GM12878 (cell line): ENCODE measurements around the gene ATG10. TPM values are rescaled to one million over a fixed set of nuclear protein-coding genes. Genes with fewer than 3 reads are reported as not detected.

Experiments used
- ATAC-seq: fragments of 200-7000 bp; cut with Tn5 transposase; 3 replicates; pipeline ENCODE4 v1.9.1; 2020; ENCODE audit warnings: mild to moderate bottlenecking, moderate library complexity
- BruUV-seq: library from RNA; stranded (reverse); fragments of 400-500 nt; replicated peaks from 2 replicates; lab custom pipeline; 2021; lab: Mats Ljungman, UMichigan
- CTCF ChIA-PET: fragments of 300-600 bp; sonication (Branson Sonifier 250); formaldehyde crosslinking; extraction: SDS; loops from one replicate; lab custom pipeline; 2021; ENCODE audit warnings: inconsistent platforms; lab: Yijun Ruan, JAX
- POLR2A ChIA-PET: fragments of 350-600 bp; formaldehyde crosslinking; extraction: SDS; loops from one replicate; lab custom pipeline; 2021; ENCODE audit warnings: inconsistent platforms; lab: Charles Lee
- RAD21 ChIA-PET: fragments of 300-600 bp; sonication (Branson Sonifier 250); formaldehyde crosslinking; loops from one replicate; lab custom pipeline; 2023; ENCODE audit warnings: antibody characterized with exemption; ENCODE audit not compliant: unreplicated experiment; lab: Charles Lee
- SMC1A ChIA-PET: fragments of 300-600 bp; sonication (Branson Sonifier 250); formaldehyde crosslinking; loops from one replicate; lab custom pipeline; 2023; ENCODE audit not compliant: unreplicated experiment, uncharacterized antibody; lab: Charles Lee
- DNase-seq: peaks from one replicate; pipeline ENCODE4 v3.0.0-alpha.2; 2011; ENCODE audit warnings: low read depth, low spot score
- FAIRE-seq: peaks from 3 replicates; lab custom pipeline; 2011; peaks lifted over from hg19 to GRCh38; lab: Jason Lieb, UNC
- H2AFZ ChIP-seq: 2 replicates; pipeline ENCODE4 v1.6.0; 2011; ENCODE audit warnings: low read depth, low read length, control low read depth; ENCODE audit not compliant: control insufficient read depth
- H3K27ac ChIP-seq: 2 replicates; pipeline ENCODE4 v1.5.1; 2011; ENCODE audit warnings: control low read depth; ENCODE audit not compliant: control insufficient read depth, insufficient read depth
- H3K27me3 ChIP-seq, 2 experiments: replicated peaks in 1 of 2; 2 replicates each; pipeline versions ENCODE4 v1.6.0 to v1.6.1; 2011; ENCODE audit warnings: low read length in 1 of 2; ENCODE audit not compliant: control insufficient read depth in 2 of 2, insufficient read depth in 2 of 2
- H3K36me3 ChIP-seq, 2 experiments: 2 replicates each; pipeline ENCODE4 v1.5.1; 2011; ENCODE audit warnings: low read length in 1 of 2; ENCODE audit not compliant: control insufficient read depth in 2 of 2, insufficient read depth in 2 of 2
- H3K4me1 ChIP-seq: 2 replicates; pipeline ENCODE4 v1.6.1; 2011; ENCODE audit warnings: mild to moderate bottlenecking, low read length, moderate library complexity, mixed read lengths; ENCODE audit not compliant: control insufficient read depth, insufficient read depth
- H3K4me2 ChIP-seq: 2 replicates; pipeline ENCODE4 v1.6.0; 2011; ENCODE audit warnings: control low read depth; ENCODE audit not compliant: control insufficient read depth, insufficient read depth
- H3K4me3 ChIP-seq: fragments of 200-600 bp; sonication (generic); 2 replicates; pipeline ENCODE4 v1.5.1; 2016
- H3K79me2 ChIP-seq: 2 replicates; pipeline ENCODE4 v1.6.0; 2011; ENCODE audit warnings: low read length; ENCODE audit not compliant: control insufficient read depth, insufficient read depth
- H3K9ac ChIP-seq: 2 replicates; pipeline ENCODE4 v1.8.0; 2011; ENCODE audit warnings: low read length, control low read depth, mixed read lengths; ENCODE audit not compliant: control insufficient read depth, insufficient read depth
- H3K9me3 ChIP-seq: replicated peaks from 3 replicates; pipeline ENCODE4 v1.5.1; 2011; ENCODE audit warnings: mild to moderate bottlenecking, low read length; ENCODE audit not compliant: control insufficient read depth, insufficient read depth
- H4K20me1 ChIP-seq: 2 replicates; pipeline ENCODE4 v1.6.0; 2011; ENCODE audit not compliant: control insufficient read depth, insufficient read depth
- HDAC2 ChIP-seq: fragments of 200-600 bp; sonication (generic); IDR thresholded peaks from 2 replicates; pipeline ENCODE4 v1.6.1; 2017
- NFYA ChIP-seq: IDR thresholded peaks from 2 replicates; pipeline ENCODE4 v1.6.1; 2011; ENCODE audit warnings: low read depth, mild to moderate bottlenecking, low read length, improper control_type of control experiment, borderline replicate concordance
- POLR2A ChIP-seq: IDR thresholded peaks from 2 replicates; pipeline ENCODE4 v1.6.1; 2011; ENCODE audit warnings: low read depth, mild to moderate bottlenecking, low read length
- RB1 ChIP-seq: fragments of 450-650 bp; formaldehyde crosslinking; IDR thresholded peaks from 2 replicates; pipeline ENCODE4 v1.6.1; 2017; ENCODE audit warnings: mild to moderate bottlenecking, borderline replicate concordance
- ZNF24 ChIP-seq: fragments of 450-650 bp; IDR thresholded peaks from 2 replicates; pipeline ENCODE4 v1.6.1; 2017; ENCODE audit warnings: antibody characterized with exemption, mild to moderate bottlenecking
- ZNF384 ChIP-seq: IDR thresholded peaks from 2 replicates; pipeline ENCODE4 v1.6.1; 2012; ENCODE audit warnings: low read depth, mild to moderate bottlenecking, low read length, improper control_type of control experiment, borderline replicate concordance
- WGBS: methylation state at CpG from one replicate; pipeline ENCODE4 v1.1.6; 2016; ENCODE audit warnings: low lambda C conversion rate; ENCODE audit not compliant: insufficient replicate concordance, insufficient coverage; ENCODE audit errors: missing lambda C conversion rate; 5-methylcytosine and 5-hydroxymethylcytosine counted together
- in situ Hi-C: fragments of 300-500 bp; cut with MboI; formaldehyde crosslinking; loops from 9 replicates; pipeline ENCODE4 v1.14.3; 2018; ENCODE audit warnings: mixed read lengths
- intact Hi-C: fragments of 100-400 bp; cut with micrococcal nuclease; formaldehyde crosslinking; loops from one replicate; pipeline ENCODE4 v1.14.2; 2022; ENCODE audit not compliant: unreplicated experiment
- polyA plus RNA-seq, 11 experiments: library from polyadenylated mRNA; depleted of rRNA in 4 of 11; unstranded in 6 of 11; stranded (reverse) in 5 of 11; fragments of >200 nt; fragmentation: Nextera tagmentation in 4 of 11; fragmentation: Illumina TruSeq in 1 of 11; extraction: Ambion mirVana in 4 of 11; extraction: Trizol in 1 of 11; gene quantifications; 1 replicate in 1 of 11; 2 replicates in 10 of 11; pipeline versions ENCODE4 v1.2.1 to v1.2.3, GENCODE V29; 2011 to 2016; ENCODE audit warnings: inconsistent platforms in 2 of 11, missing spikeins in 2 of 11, low read depth in 1 of 11
- total RNA-seq, 4 experiments: library from RNA; depleted of rRNA in 3 of 4; stranded (reverse); fragments of >200 nt in 3 of 4; fragmentation: Illumina TruSeq in 1 of 4; extraction: Trizol in 1 of 4; gene quantifications; 2 replicates each; pipeline versions ENCODE4 v1.2.1 to v1.2.3, GENCODE V29; 2013 to 2021
- TF ChIP-seq, protein P1 (sequence below): fragments of 450-650 bp; conservative IDR thresholded peaks from 2 replicates; pipeline ENCODE4 v1.6.1; 2017; ENCODE audit warnings: mild to moderate bottlenecking, moderate library complexity

The ATG10 gene
- total and polyA plus RNA-seq, 10 of the 15 experiments (the other 5 are each of a cell fraction or from before 2014, with no cell fraction given) = 3.8 to 14.4 (median 6.5) TPM

GRCh38 chr5:82077496-82077895 lies 105.7 kb downstream of the ATG10 start:
- SMC1A ChIA-PET = interaction anchor here (0.6 to 1.2 kb wide), 2 partner anchors 14 to 19 kb away, joined by 3 read pairs; no protein-coding TSS in a partner anchor
- Histone ChIP-seq H2AFZ (no peak overlapping the region), H3K36me3 (no peaks in the 10 kb centered on the region), H3K9ac (no peak overlapping the region), H3K79me2 (no peaks in the 10 kb centered on the region), H3K4me2 (no peak overlapping the region), H3K27ac (no peak overlapping the region), H3K4me1 (no peaks in the 10 kb centered on the region), H3K9me3 (no peaks in the 10 kb centered on the region), H3K4me3 (no peak overlapping the region), H3K27me3 (no peaks in the 10 kb centered on the region), H4K20me1 (no peaks in the 10 kb centered on the region)
- no peak for TF ChIP-seq HDAC2
- TF ChIP-seq NFYA = no peak
- no peak for FAIRE-seq
- 77% methylated on average over 5 of the region's 5 CpGs for WGBS
- POLR2A ChIA-PET = interaction anchor here (0.7 kb wide), 2 partner anchors 74 to 101 kb away, joined by 3 read pairs; no protein-coding TSS in a partner anchor
- intact Hi-C loops (no loop called here), in situ Hi-C loops (no loop called here)
- no peak for DNase-seq
- CTCF ChIA-PET = interaction anchor here (0.9 kb wide), 1 partner anchor 182 kb away, joined by 3 read pairs; no protein-coding TSS in a partner anchor
- no peak for ATAC-seq
- RAD21 ChIA-PET = no interaction called here
- no TSS peak for BruUV-seq

DNA sequence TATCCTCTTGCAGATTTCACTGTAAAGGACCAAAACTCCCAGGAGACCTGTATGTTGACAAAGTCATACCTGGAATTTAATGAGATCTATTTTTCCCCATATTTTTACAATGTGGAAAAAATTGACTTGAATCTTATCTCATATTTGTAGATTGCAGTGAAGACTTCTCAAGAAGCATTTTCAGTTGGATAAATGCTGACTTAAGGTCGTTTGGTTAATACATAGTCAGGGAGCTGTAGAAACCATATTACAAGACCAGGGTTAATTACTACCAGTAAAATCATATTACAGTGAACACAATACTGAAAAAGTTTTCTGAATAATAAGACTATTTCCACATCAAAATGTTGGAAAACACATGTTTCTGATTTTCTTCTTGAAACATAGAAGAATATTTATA lies 119.8 kb downstream of the ATG10 start:
- DNase-seq (no peak), FAIRE-seq (no peak), ATAC-seq (no peak)
- RAD21 ChIA-PET = interaction anchor here (0.6 to 1.3 kb wide), 2 partner anchors 74 to 378 kb away, joined by 3 read pairs; no protein-coding TSS in a partner anchor
- H4K20me1 ChIP-seq = no peaks in the 10 kb centered on the region
- TF ChIP-seq, protein P1, sequence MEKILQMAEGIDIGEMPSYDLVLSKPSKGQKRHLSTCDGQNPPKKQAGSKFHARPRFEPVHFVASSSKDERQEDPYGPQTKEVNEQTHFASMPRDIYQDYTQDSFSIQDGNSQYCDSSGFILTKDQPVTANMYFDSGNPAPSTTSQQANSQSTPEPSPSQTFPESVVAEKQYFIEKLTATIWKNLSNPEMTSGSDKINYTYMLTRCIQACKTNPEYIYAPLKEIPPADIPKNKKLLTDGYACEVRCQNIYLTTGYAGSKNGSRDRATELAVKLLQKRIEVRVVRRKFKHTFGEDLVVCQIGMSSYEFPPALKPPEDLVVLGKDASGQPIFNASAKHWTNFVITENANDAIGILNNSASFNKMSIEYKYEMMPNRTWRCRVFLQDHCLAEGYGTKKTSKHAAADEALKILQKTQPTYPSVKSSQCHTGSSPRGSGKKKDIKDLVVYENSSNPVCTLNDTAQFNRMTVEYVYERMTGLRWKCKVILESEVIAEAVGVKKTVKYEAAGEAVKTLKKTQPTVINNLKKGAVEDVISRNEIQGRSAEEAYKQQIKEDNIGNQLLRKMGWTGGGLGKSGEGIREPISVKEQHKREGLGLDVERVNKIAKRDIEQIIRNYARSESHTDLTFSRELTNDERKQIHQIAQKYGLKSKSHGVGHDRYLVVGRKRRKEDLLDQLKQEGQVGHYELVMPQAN = no peak
- no peak for TF ChIP-seq ZNF24
- TF ChIP-seq RB1 = no peak
- no peak for TF ChIP-seq ZNF384
- no peak for TF ChIP-seq POLR2A
- H3K9ac ChIP-seq = no peak overlapping the region
- H2AFZ ChIP-seq = no peak overlapping the region
- no peaks in the 10 kb centered on the region for H3K27me3 ChIP-seq
- no peaks in the 10 kb centered on the region for H3K36me3 ChIP-seq
- no peaks in the 10 kb centered on the region for H3K79me2 ChIP-seq
- H3K4me2 ChIP-seq = no peak overlapping the region
- SMC1A ChIA-PET = interaction anchor here (1.6 to 4.7 kb wide), 2 partner anchors 8 to 15 kb away, joined by 3 to 22 read pairs; no protein-coding TSS in a partner anchor
- intact Hi-C loops = no loop called here
- H3K4me1 ChIP-seq = 0 out of 2 replicates have a peak, but pooled peaks cover 4% of the 10 kb centered on the region
- peaks cover 5% of the 10 kb centered on the region; the same call in 2 of the 3 replicates for H3K9me3 ChIP-seq
- no peak overlapping the region for H3K27ac ChIP-seq
- H3K4me3 ChIP-seq = no peak overlapping the region
- CTCF ChIA-PET = interaction anchor here (0.7 to 1.1 kb wide), 2 partner anchors 74 to 249 kb away, joined by 3 read pairs; no protein-coding TSS in a partner anchor
- POLR2A ChIA-PET = no interaction called here
- 72% methylated on average over 1 of the region's 1 CpG for WGBS
- in situ Hi-C loops = no loop called here
- BruUV-seq = no TSS peak
